OCI-LY7 (cell line): ENCODE measurements around the gene ACP4. TPM values are rescaled to one million over a fixed set of nuclear protein-coding genes. Genes with fewer than 3 reads are reported as not detected.

ENCODE experiments used
- BruUV-seq: library from RNA; stranded (reverse); fragments of 400-500 nt; replicated peaks from 2 replicates; lab custom pipeline; 2021; lab: Mats Ljungman, UMichigan
- CTCF ChIA-PET: fragments of 300-600 bp; sonication (Branson Sonifier 250); formaldehyde crosslinking; loops from one replicate; lab custom pipeline; 2022; ENCODE audit warnings: antibody characterized with exemption; ENCODE audit not compliant: unreplicated experiment; lab: Charles Lee
- POLR2A ChIA-PET: fragments of 300-600 bp; sonication (Branson Sonifier 250); formaldehyde crosslinking; loops from one replicate; lab custom pipeline; 2022; ENCODE audit warnings: antibody characterized with exemption; lab: Charles Lee
- DNase-seq: peaks from one replicate; pipeline ENCODE4 v3.0.0-alpha.2; 2015; ENCODE audit warnings: low spot score
- H2AFZ ChIP-seq: fragments of 200-600 bp; sonication (generic), shearing (Covaris generic); 2 replicates; pipeline ENCODE4 v1.6.1; 2014; ENCODE audit warnings: mild to moderate bottlenecking, antibody characterized with exemption, low read length, moderate library complexity
- H3K27ac ChIP-seq: fragments of 200-600 bp; sonication (generic); 2 replicates; pipeline ENCODE4 v1.5.1; 2014; ENCODE audit warnings: mixed run types, low read depth, mild to moderate bottlenecking, moderate library complexity, low read length, inconsistent platforms; ENCODE audit not compliant: poor library complexity, severe bottlenecking
- H3K36me3 ChIP-seq: fragments of 200-600 bp; sonication (generic); 2 replicates; pipeline ENCODE4 v1.6.1; 2014; ENCODE audit warnings: mild to moderate bottlenecking, antibody characterized with exemption, low read length, moderate library complexity, mixed read lengths; ENCODE audit not compliant: insufficient read depth
- H3K4me1 ChIP-seq: fragments of 200-600 bp; sonication (generic); 2 replicates; pipeline ENCODE4 v1.5.1; 2014; ENCODE audit warnings: mild to moderate bottlenecking, low read length; ENCODE audit not compliant: insufficient read depth, poor library complexity, severe bottlenecking
- H3K4me2 ChIP-seq: fragments of 200-600 bp; sonication (generic); 2 replicates; pipeline ENCODE4 v1.6.1; 2014; ENCODE audit warnings: mild to moderate bottlenecking, low read length
- H3K4me3 ChIP-seq: fragments of 200-600 bp; sonication (generic); 2 replicates; pipeline ENCODE4 v1.5.1; 2014; ENCODE audit warnings: mild to moderate bottlenecking, low read depth, low read length; ENCODE audit not compliant: poor library complexity, severe bottlenecking
- H3K79me2 ChIP-seq: fragments of 200-600 bp; sonication (generic); 2 replicates; pipeline ENCODE4 v1.6.1; 2016; ENCODE audit warnings: low read depth, mild to moderate bottlenecking, low read length, moderate library complexity, mixed read lengths; ENCODE audit not compliant: insufficient read depth
- H3K9me2 ChIP-seq: fragments of 200-600 bp; sonication (generic); 2 replicates; pipeline ENCODE4 v1.6.1; 2016; ENCODE audit warnings: mild to moderate bottlenecking, low read length, mixed read lengths; ENCODE audit not compliant: insufficient read depth
- H3K9me3 ChIP-seq: fragments of 200-600 bp; sonication (generic); 2 replicates; pipeline ENCODE4 v1.6.1; 2014; ENCODE audit warnings: mild to moderate bottlenecking, mixed run types, low read length, mixed read lengths
- H4K20me1 ChIP-seq: fragments of 200-600 bp; sonication (generic); 2 replicates; pipeline ENCODE4 v1.6.1; 2014; ENCODE audit warnings: mild to moderate bottlenecking, antibody characterized with exemption, low read length, moderate library complexity, mixed read lengths; ENCODE audit not compliant: insufficient read depth
- CTCF ChIP-seq: fragments of 200-600 bp; sonication (generic); conservative IDR thresholded peaks from 2 replicates; pipeline ENCODE4 v1.5.1; 2014; ENCODE audit warnings: mild to moderate bottlenecking, antibody characterized with exemption, low read length, moderate library complexity, mixed read lengths
- EZH2phosphoT487 ChIP-seq: fragments of 200-600 bp; sonication (generic); IDR thresholded peaks from 2 replicates; pipeline ENCODE4 v1.6.1; 2018; ENCODE audit warnings: low read depth, borderline replicate concordance, mild to moderate bottlenecking, mixed run types, antibody characterized with exemption, low read length, moderate library complexity, mixed read lengths
- intact Hi-C: fragments of 100-400 bp; cut with micrococcal nuclease; formaldehyde crosslinking; loops from one replicate; pipeline ENCODE4 v1.10.0; 2022; ENCODE audit not compliant: unreplicated experiment
- total RNA-seq, 2 experiments: library from RNA; depleted of rRNA in 1 of 2; stranded (reverse); fragments of >200 nt in 1 of 2; shearing (Covaris generic) in 1 of 2; gene quantifications; 2 replicates each; pipeline ENCODE4 v1.2.3, GENCODE V29; 2014 to 2022

ACP4 gene
- total RNA-seq, 2 experiments from 2014 or later, result not detected

GRCh38 chr19:50826492-50827240 lies 36.5 kb downstream of the ACP4 start:
- H3K27ac ChIP-seq, result no peak overlapping the region
- no peaks in the 10 kb centered on the region for H3K36me3 ChIP-seq
- H4K20me1 ChIP-seq, result no peaks in the 10 kb centered on the region
- no peaks in the 10 kb centered on the region for H3K9me2 ChIP-seq
- ChIA-PET POLR2A (no interaction called here), CTCF (no interaction called here)
- DNase-seq, result no peak
- TF ChIP-seq CTCF, result no peak
- TF ChIP-seq EZH2phosphoT487, result no peak
- H3K4me1 ChIP-seq, result no peaks in the 10 kb centered on the region
- no TSS peak for BruUV-seq
- H3K4me3 ChIP-seq, result no peak overlapping the region
- H3K79me2 ChIP-seq, result no peaks in the 10 kb centered on the region
- H3K9me3 ChIP-seq, result no peaks in the 10 kb centered on the region
- intact Hi-C loops, result no loop called here
- H2AFZ ChIP-seq, result no peak overlapping the region
- no peak overlapping the region for H3K4me2 ChIP-seq

GRCh38 chr19:50827476-50827875 lies 37.3 kb downstream of the ACP4 start:
- H3K27ac ChIP-seq, result no peak overlapping the region
- no peaks in the 10 kb centered on the region for H3K9me2 ChIP-seq
- no peak overlapping the region for H3K4me2 ChIP-seq
- no peak for TF ChIP-seq EZH2phosphoT487
- TF ChIP-seq CTCF, result no peak
- BruUV-seq, result no TSS peak
- H3K4me3 ChIP-seq, result no peak overlapping the region
- no peaks in the 10 kb centered on the region for H3K4me1 ChIP-seq
- CTCF ChIA-PET, result no interaction called here
- no peak overlapping the region for H2AFZ ChIP-seq
- DNase-seq, result no peak
- POLR2A ChIA-PET, result no interaction called here
- no peaks in the 10 kb centered on the region for H3K36me3 ChIP-seq
- no peaks in the 10 kb centered on the region for H3K79me2 ChIP-seq
- no peaks in the 10 kb centered on the region for H3K9me3 ChIP-seq
- H4K20me1 ChIP-seq, result no peaks in the 10 kb centered on the region
- intact Hi-C loops, result no loop called here

DNA sequence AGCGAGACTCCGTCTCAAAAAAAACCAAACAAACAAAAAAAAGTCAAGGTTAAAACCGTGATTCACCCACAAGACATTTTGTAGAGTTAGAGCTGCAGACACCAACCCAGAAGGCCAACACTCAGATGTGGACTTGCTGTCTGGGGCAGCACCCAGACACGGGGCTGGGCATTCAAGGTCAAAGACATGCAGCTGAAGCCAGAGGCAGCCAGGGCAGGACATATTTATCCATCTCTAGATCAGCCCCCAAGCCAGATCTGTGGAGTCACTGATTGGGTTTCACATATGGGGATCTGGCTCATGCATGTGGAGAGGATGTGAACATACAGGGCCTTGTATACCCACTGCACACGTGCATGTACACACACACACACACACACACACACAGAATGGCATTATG lies 39.6 kb downstream of the ACP4 start:
- Histone ChIP-seq H3K79me2 (no peaks in the 10 kb centered on the region), H3K9me3 (no peaks in the 10 kb centered on the region), H2AFZ (no peak overlapping the region), H3K27ac (no peak overlapping the region), H3K4me1 (no peaks in the 10 kb centered on the region), H3K9me2 (no peaks in the 10 kb centered on the region), H3K36me3 (no peaks in the 10 kb centered on the region), H4K20me1 (no peaks in the 10 kb centered on the region), H3K4me3 (no peak overlapping the region), H3K4me2 (no peak overlapping the region)
- ChIA-PET POLR2A (no interaction called here), CTCF (no interaction called here)
- no peak for TF ChIP-seq EZH2phosphoT487
- TF ChIP-seq CTCF, result no peak
- BruUV-seq, result no TSS peak
- intact Hi-C loops, result no loop called here
- DNase-seq, result no peak
